COR-L47 (cell line): ENCODE data around the gene SPCS2.

Experiments used
- DNase-seq: peaks from one replicate; lab custom pipeline; 2025; lab: John Stamatoyannopoulos, UW

Gene SPCS2

GRCh38 chr11:74948898-74949752, at the start of gene SPCS2, which contains the start of gene XRRA1:
SPCS2 (plus strand) TSS chr11:74949266; CDS start chr11:74949286, 20 bp downstream.
XRRA1 (minus strand) TSS chr11:74949091; CDS start chr11:74940878, 8,213 bp downstream.
- DNase-seq: peak; percentile 97

GRCh38 chr11:74902342-74902741, 46.7 kb upstream of the SPCS2 start:
- no peak for DNase-seq

GRCh38 chr11:74905326-74905725, 43.7 kb upstream of the SPCS2 start:
- DNase-seq: no peak

GRCh38 chr11:74909385-74909784, 39.7 kb upstream of the SPCS2 start:
- no peak for DNase-seq

- no peak for DNase-seq
These were observed 39.3 kb upstream of the SPCS2 start for GRCh38 chr11:74909812-74910211.

GRCh38 chr11:74923125-74923524, 25.9 kb upstream of the SPCS2 start:
- no peak for DNase-seq

GRCh38 chr11:74925281-74925680, 23.8 kb upstream of the SPCS2 start:
- no peak for DNase-seq

GRCh38 chr11:74926304-74927030, 22.6 kb upstream of the SPCS2 start:
- DNase-seq: no peak

GRCh38 chr11:74927496-74927895, 21.6 kb upstream of the SPCS2 start:
- DNase-seq: no peak

- DNase-seq: peak; percentile 86
These were observed 19.4 kb upstream of the SPCS2 start for GRCh38 chr11:74929431-74930363.

GRCh38 chr11:74932169-74932568, 16.9 kb upstream of the SPCS2 start:
- DNase-seq: no peak

- no peak for DNase-seq
These were observed 16.3 kb upstream of the SPCS2 start for GRCh38 chr11:74932797-74933196.

- DNase-seq: no peak
These were observed 15.3 kb upstream of the SPCS2 start for GRCh38 chr11:74933765-74934164.

- no peak for DNase-seq
These were observed 13.8 kb upstream of the SPCS2 start for GRCh38 chr11:74935285-74935684.

GRCh38 chr11:74936087-74936486, 13.0 kb upstream of the SPCS2 start:
- no peak for DNase-seq

GRCh38 chr11:74936976-74937375, 12.1 kb upstream of the SPCS2 start:
- no peak for DNase-seq

GRCh38 chr11:74937696-74938475, 11.2 kb upstream of the SPCS2 start:
- no peak for DNase-seq

- no peak for DNase-seq
These were observed 7.6 kb upstream of the SPCS2 start for GRCh38 chr11:74941492-74941891.

- no peak for DNase-seq
These were observed 6.8 kb upstream of the SPCS2 start for GRCh38 chr11:74942073-74942759.

- no peak for DNase-seq
These were observed 544 bp upstream of the SPCS2 start for GRCh38 chr11:74948546-74948897.

- DNase-seq: no peak
These were observed 679 bp downstream of the SPCS2 start for GRCh38 chr11:74949753-74950137.
